SK-N-MC (cell line): ENCODE results near the gene DNMBP.

ENCODE experiments used
- DNase-seq: peaks from one replicate; pipeline ENCODE4 v3.0.0-alpha.2; 2011; ENCODE audit warnings: low read depth, low spot score
- H3K27ac ChIP-seq: fragments of 200-600 bp; sonication (generic); 2 replicates; pipeline ENCODE4 v1.5.1; 2016; ENCODE audit warnings: mixed run types
- H3K36me3 ChIP-seq: fragments of 200-600 bp; sonication (generic); 2 replicates; pipeline ENCODE4 v1.6.1; 2017; ENCODE audit warnings: antibody characterized with exemption, low read length, mixed read lengths; ENCODE audit not compliant: insufficient read depth
- H3K4me3 ChIP-seq: fragments of 200-600 bp; sonication (generic); 2 replicates; pipeline ENCODE4 v1.5.1; 2016
- H3K9ac ChIP-seq: fragments of 200-600 bp; sonication (generic); 2 replicates; pipeline ENCODE4 v1.8.0; 2017; ENCODE audit warnings: mixed run types, mixed read lengths; ENCODE audit not compliant: insufficient read length
- H3K9me3 ChIP-seq: fragments of 200-600 bp; sonication (generic); 2 replicates; pipeline ENCODE4 v1.6.1; 2017; ENCODE audit warnings: low read depth, mild to moderate bottlenecking, antibody characterized with exemption, low read length, moderate library complexity, mixed read lengths
- EZH2 ChIP-seq: fragments of 200-600 bp; sonication (generic); IDR thresholded peaks from one replicate; pipeline ENCODE4 v1.6.1; 2017; ENCODE audit warnings: antibody characterized with exemption
- FOXP2 ChIP-seq: optimal IDR thresholded peaks from 2 replicates; pipeline ENCODE3; 2011; ENCODE audit warnings: mild to moderate bottlenecking, moderate library complexity; ENCODE audit not compliant: insufficient read depth; ENCODE audit errors: extremely low read length, control extremely low read depth
- POLR2AphosphoS5 ChIP-seq: IDR thresholded peaks from 2 replicates; pipeline ENCODE4 v1.6.1; 2012; ENCODE audit warnings: mild to moderate bottlenecking, low read depth, low read length, borderline replicate concordance

DNMBP gene

DNA sequence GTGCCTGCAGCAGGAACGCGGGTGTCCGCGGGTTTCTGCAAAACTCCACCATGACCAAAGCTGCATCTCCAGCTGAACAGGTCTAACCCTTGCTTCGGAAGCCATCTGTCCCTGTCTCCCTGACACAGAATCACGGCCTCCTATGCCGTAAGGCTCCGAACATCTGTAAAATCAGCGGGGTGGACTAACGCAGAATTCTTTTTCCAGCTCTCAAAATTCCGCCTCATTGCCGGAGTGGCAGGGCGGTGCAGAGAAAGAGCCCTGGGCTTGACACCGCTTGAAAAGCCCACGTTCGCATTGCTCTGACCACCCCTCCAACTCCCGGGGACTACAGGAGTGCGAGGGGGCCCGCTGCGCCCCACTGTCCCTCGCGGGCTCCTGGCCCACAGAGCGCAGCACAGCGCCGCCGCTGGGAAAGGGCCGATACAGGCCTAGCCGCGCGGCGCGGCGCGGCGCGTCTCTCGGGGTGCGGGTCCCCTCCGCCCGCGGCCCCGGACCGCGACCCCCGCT is 409 bp downstream of the DNMBP start:
- no peak overlapping the region for H3K27ac ChIP-seq
- peak overlapping the region; percentile 78 for H3K4me3 ChIP-seq
- TF ChIP-seq FOXP2 (no peak), EZH2 (no peak), POLR2AphosphoS5 (no peak)
- H3K36me3 ChIP-seq = no peaks in the 10 kb centered on the region
- H3K9ac ChIP-seq = peak overlapping the region; percentile 55
- DNase-seq = no peak
- H3K9me3 ChIP-seq = no peaks in the 10 kb centered on the region

GRCh38 chr10:100008708-100009282 is 952 bp downstream of the DNMBP start:
- H3K9me3 ChIP-seq = no peaks in the 10 kb centered on the region
- H3K4me3 ChIP-seq = peak overlapping the region; percentile 78
- no peak overlapping the region for H3K27ac ChIP-seq
- no peaks in the 10 kb centered on the region for H3K36me3 ChIP-seq
- DNase-seq = no peak
- peak overlapping the region; percentile 55 for H3K9ac ChIP-seq
- TF ChIP-seq POLR2AphosphoS5 = no peak
- TF ChIP-seq EZH2 = no peak
- no peak for TF ChIP-seq FOXP2

- Histone ChIP-seq H3K27ac (no peak overlapping the region), H3K9ac (no peak overlapping the region), H3K36me3 (no peaks in the 10 kb centered on the region), H3K9me3 (no peaks in the 10 kb centered on the region), H3K4me3 (peak overlapping the region; percentile 78)
- TF ChIP-seq POLR2AphosphoS5 (no peak), EZH2 (no peak), FOXP2 (no peak)
- DNase-seq = no peak
Measured at GRCh38 chr10:100008142-100008522, 1.6 kb downstream of the DNMBP start.

- H3K9ac ChIP-seq = no peak overlapping the region
- no peaks in the 10 kb centered on the region for H3K9me3 ChIP-seq
- H3K27ac ChIP-seq = no peak overlapping the region
- H3K4me3 ChIP-seq = no peak overlapping the region
- no peak for TF ChIP-seq EZH2
- no peak for TF ChIP-seq FOXP2
- TF ChIP-seq POLR2AphosphoS5 = no peak
- no peaks in the 10 kb centered on the region for H3K36me3 ChIP-seq
- DNase-seq = no peak
Measured at GRCh38 chr10:100007231-100008141, 2.3 kb downstream of the DNMBP start.

DNA sequence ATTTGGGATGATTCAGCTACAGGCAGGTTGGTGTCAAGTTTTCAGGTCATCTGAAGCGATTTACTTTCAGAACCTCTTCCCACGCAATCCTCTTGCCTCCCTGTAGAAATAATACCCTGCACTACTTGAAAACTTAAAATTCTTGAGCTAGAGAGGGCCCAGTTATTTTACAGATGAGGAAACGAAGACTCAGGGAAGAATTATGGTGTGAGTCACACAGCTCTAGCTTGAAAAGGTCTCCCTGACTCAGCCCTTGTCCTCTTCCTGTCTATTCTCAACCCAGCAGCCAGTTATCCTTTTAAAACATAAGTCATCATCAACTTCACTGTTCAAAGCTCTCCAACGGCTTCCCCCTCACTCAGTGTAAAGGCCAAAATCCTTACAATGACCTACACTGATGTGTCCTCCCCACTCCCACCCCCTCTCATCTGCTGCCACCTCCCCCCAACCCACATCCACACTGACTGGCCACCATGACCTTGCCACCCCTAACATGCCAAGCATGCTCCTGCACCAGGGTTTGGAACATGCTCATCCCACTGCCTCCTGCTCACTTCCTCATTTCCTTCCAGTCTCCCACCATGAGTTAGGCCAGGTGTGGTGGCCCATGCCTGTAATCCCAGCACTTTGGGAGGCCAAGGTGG is 3.4 kb downstream of the DNMBP start:
- Histone ChIP-seq H3K4me3 (no peak overlapping the region), H3K36me3 (no peaks in the 10 kb centered on the region), H3K9me3 (no peaks in the 10 kb centered on the region), H3K9ac (no peak overlapping the region), H3K27ac (no peak overlapping the region)
- TF ChIP-seq FOXP2 = no peak
- TF ChIP-seq EZH2 = no peak
- no peak for TF ChIP-seq POLR2AphosphoS5
- no peak for DNase-seq

DNA sequence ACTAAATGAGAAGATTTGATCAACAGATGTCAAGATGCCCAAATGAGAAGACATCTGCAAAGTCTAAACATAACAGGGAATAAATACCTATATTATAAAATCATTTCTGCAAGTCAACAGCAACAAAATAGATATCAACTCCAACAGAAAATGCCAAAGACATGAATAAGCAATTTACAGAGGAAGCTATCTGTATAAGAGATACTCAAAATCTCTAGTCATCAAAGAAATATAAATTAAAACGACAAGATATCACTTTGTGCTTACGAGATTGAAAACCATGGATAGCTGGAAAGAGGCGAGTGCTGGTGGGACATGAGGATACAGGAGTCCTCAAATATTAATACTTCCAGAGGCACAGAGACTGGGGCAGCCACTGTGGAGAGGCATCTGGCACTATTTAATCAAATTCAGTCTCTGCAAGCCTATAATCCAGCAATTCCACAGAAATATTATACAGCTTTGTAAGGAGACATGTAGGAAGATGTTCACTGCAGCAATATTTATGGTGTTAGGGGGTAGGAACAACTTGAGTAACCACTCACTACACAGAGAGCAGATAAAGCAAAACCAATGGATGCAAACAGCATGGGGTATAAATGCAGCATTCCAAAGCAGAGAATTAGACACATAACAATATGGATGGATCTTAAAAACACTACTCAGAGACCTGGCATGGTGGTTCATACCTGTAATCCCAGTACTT is 4.8 kb downstream of the DNMBP start:
- no peak overlapping the region for H3K27ac ChIP-seq
- no peaks in the 10 kb centered on the region for H3K36me3 ChIP-seq
- no peak overlapping the region for H3K9ac ChIP-seq
- no peaks in the 10 kb centered on the region for H3K9me3 ChIP-seq
- DNase-seq = no peak
- no peak overlapping the region for H3K4me3 ChIP-seq
- no peak for TF ChIP-seq POLR2AphosphoS5
- no peak for TF ChIP-seq EZH2
- no peak for TF ChIP-seq FOXP2

GRCh38 chr10:100000109-100000644 is 9.6 kb downstream of the DNMBP start:
- no peak overlapping the region for H3K4me3 ChIP-seq
- no peaks in the 10 kb centered on the region for H3K36me3 ChIP-seq
- H3K27ac ChIP-seq = no peak overlapping the region
- H3K9me3 ChIP-seq = no peaks in the 10 kb centered on the region
- no peak for DNase-seq
- no peak overlapping the region for H3K9ac ChIP-seq
- no peak for TF ChIP-seq POLR2AphosphoS5
- TF ChIP-seq FOXP2 = no peak
- no peak for TF ChIP-seq EZH2
